HG03045 (cell line): Measurements from ENCODE around the gene PSD.

Experiments
- ATAC-seq: cut with Tn5 transposase; IDR thresholded peaks from one replicate; pipeline ENCODE4 v1.9.1; 2021; ENCODE audit warnings: mild to moderate bottlenecking, moderate library complexity; ENCODE audit not compliant: unreplicated experiment

PSD gene

DNA sequence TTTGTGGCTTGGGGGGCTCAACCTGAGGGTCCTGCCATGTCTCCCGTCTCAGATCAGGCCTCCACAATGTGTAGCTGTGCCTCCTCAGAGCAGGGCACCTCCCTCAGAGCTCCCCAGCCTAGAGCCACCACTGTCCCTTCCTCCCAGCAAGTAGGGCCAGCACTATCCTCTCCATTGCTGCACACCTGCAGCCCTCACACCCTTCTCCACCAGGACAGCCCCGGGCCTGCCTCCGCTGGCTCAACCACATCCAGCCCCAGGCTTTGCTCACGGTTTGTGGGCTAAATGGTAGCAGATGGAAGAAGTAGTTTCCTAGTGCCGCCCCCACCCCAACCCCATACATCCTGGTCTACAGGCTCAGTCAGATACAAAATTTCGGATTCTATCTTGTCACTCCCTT is 13.0 kb downstream of the PSD start:
- ATAC-seq, result no peak

DNA sequence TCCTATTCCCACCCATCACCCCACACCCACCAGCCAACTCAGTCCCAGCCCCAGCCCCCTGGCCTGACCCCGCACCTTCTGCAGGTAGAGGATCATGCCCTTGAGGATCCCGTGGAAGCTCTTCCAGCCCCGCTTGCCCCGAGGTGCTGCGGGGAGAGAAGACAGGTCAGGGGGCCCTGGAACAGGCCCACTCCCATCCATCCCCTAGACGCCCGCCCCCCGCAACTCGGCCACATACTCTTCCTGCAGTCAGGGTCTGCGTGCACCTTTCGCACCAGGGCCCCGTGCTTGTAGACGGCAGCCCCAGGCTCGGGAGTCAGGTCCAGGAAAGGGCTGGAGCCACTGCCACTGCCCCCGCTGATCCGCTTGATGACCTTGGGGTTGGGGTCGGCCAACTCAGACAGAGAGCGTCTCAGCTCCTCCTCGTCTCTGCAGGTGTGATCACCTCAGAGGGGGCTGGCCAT is 13.4 kb downstream of the PSD start:
- ATAC-seq, result no peak

DNA sequence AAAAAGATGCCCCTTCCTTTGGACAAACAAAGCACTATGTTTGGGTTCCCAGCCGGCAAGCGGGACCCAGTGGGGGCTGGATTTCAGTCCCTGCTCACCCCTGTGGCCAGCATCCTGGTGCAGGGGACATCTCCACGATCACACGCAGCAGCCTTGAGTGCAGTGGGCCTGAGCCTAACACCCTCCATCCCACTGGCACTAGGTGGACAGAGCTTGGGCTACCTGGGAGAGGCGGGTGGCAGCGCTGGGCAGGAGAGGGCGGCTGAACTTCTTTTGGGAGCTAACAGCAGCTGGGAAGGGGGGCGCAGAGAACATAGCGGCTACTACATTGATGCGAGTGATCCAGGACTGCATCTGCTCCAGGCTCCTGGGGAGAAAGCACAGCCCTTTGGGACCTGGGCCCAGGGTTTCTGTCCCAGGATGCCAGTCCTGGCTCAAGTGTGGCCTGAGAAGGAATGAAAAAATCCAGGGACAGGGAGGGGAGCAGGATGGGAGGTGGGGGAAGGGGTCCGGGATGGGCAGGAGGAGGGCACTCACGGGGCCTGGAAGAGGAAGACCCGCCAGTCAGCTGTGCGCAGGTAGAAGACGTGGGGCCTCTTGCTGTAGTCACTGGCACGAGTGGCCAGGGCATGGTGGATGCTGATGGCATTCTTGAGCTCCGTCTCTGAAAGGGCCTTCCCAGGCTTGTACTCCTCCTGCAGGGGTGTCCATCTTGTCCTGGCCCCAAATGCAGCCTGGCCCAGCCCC is 14.1 kb downstream of the PSD start:
- no peak for ATAC-seq

DNA sequence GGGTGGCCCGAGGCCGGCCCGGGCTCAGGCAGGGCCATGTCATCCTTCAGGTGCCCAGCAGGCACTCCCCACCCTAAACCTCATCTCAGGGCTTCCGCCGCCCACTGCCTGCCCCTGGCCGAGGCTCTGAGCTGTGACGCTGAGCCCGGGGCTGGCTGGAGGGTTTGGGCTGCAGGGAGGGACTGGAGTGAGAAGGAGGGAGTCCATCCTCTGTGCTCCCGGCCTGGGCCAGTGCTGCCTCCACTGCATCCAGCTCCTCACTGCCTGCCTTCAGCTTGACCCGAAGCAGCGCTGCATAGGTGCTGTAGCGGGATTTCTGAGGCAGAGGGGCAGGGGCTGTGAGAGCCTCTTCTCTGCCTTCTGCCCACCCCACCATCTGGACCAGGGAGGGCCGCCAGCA is 15.5 kb downstream of the PSD start:
- ATAC-seq, result no peak

DNA sequence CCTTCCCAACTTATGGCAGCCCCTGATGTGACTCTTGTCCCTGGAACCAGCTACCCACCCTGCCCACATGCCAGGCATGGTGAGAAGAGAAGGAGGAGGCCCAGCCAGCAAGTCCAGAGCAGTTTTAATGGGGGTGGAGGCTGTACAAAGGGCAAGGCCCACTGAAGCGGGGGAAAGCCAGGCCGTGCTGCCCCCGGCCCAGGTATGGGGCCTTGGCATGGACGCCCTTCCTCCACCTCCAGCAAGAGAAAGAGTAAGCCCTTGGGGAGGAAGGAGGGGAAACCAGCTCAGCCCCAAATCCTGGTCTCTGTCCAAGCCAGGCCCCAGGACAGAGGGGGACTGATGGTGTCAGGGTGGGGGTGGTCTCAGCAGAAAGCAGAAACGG is 16.1 kb downstream of the PSD start:
- ATAC-seq, result no peak

DNA sequence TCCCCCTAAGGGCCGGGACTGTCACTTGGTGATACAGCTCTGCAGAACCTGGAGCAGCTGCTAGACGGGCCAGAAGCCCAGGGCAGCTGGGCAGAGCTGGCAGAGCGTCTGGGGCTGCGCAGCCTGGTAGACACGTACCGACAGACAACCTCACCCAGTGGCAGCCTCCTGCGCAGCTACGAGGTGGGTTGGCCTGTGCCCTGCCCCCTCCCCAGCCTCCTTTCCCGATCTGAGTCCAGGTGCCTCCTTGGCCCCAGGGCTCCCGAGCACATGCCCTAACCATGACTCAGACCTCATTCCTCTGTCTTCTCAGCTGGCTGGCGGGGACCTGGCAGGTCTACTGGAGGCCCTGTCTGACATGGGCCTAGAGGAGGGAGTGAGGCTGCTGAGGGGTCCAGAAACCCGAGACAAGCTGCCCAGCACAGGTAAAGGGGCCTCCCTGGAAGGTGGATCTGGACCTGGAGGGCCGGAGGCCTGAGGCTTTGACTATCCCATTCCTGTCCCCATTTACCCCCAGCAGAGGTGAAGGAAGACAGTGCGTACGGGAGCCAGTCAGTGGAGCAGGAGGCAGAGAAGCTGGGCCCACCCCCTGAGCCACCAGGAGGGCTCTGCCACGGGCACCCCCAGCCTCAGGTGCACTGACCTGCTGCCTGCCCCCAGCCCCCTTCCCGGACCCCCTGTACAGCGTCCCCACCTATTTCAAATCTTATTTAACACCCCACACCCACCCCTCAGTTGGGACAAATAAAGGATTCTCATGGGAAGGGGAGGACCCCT is 16.7 kb downstream of the PSD start:
- no peak for ATAC-seq

DNA sequence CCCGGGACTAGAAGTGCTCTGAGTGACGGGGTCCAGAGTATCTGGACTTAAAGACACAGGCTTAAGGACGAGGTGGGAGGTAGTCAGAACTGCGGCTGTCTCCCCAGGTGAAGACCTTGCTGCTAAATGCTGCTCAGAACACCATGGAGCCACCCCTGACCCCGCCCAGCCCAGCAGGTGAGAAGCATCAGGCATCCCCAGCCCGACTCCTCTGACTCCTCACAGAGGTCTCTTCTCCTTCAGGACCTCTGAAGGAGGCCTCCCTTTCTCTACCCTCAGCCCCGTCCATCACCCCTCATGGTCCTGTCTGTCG is 17.3 kb downstream of the PSD start:
- ATAC-seq, result no peak

DNA sequence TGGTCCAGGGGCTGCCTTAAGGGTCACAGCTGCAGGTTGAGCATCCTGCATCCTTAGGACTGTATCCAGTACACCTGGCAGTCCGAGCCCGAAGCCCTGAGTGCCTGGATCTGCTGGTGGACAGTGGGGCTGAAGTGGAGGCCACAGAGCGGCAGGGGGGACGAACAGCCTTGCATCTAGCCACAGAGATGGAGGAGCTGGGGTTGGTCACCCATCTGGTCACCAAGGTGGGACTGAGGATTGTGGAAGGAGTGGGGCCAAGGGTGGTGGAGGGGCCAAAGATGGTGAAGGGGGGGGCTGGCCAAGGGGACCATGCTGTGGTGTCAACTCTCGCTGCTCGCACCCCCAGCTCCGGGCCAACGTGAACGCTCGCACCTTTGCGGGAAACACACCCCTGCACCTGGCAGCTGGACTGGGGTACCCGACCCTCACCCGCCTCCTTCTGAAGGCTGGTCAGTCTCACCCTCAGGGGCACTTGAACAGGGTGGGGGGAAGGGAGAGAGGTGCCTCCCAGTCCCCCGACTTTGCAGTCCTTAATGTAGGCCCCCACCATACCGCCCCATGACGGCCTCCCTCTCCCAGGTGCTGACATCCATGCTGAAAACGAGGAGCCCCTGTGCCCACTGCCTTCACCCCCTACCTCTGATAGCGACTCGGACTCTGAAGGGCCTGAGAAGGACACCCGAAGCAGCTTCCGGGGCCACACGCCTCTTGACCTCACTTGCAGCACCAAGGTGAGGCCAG is 17.8 kb downstream of the PSD start:
- ATAC-seq, result no peak

DNA sequence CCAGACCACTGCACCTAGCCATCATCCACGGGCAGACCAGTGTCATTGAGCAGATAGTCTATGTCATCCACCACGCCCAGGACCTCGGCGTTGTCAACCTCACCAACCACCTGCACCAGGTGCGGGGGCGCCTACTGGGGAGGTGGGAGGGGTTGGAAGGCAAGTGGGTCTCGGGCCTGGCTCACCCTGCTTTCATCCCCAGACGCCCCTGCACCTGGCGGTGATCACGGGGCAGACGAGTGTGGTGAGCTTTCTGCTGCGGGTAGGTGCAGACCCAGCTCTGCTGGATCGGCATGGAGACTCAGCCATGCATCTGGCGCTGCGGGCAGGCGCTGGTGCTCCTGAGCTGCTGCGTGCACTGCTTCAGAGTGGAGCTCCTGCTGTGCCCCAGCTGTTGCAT is 18.5 kb downstream of the PSD start:
- no peak for ATAC-seq

DNA sequence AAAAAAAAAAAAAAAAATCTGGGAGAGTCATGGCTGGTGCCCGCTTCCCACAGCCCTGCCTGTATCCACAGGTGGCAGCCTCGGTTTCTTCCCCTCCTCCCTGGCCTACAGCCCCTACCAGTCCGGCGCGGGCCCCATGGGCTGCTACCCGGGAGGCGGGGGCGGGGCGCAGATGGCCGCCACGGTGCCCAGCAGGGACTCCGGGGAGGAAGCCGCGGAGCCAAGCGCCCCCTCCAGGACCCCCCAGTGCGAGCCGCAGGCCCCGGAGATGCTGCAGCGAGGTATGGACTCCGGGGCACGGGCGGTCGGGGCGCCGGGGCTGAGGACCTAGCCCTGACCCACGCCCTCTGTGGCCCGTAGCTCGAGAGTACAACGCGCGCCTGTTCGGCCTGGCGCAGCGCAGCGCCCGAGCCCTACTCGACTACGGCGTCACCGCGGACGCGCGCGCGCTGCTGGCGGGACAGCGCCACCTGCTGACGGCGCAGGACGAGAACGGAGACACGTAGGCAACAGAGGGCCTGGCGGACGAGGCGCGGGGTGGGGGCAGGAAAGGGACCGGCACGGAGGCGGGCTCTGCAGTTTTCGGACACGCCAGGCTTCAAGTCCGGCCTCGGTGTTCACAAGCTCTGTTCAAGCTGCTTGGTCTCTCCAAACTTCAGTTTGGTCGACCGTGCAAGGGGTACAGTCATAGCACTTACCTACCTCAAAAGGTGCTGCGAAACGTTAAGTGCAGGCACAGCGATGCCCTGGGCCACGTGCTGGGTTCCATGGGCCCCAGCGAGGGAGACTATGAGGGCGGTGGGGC is 19.2 kb downstream of the PSD start:
- ATAC-seq, result peak; percentile 30

DNA sequence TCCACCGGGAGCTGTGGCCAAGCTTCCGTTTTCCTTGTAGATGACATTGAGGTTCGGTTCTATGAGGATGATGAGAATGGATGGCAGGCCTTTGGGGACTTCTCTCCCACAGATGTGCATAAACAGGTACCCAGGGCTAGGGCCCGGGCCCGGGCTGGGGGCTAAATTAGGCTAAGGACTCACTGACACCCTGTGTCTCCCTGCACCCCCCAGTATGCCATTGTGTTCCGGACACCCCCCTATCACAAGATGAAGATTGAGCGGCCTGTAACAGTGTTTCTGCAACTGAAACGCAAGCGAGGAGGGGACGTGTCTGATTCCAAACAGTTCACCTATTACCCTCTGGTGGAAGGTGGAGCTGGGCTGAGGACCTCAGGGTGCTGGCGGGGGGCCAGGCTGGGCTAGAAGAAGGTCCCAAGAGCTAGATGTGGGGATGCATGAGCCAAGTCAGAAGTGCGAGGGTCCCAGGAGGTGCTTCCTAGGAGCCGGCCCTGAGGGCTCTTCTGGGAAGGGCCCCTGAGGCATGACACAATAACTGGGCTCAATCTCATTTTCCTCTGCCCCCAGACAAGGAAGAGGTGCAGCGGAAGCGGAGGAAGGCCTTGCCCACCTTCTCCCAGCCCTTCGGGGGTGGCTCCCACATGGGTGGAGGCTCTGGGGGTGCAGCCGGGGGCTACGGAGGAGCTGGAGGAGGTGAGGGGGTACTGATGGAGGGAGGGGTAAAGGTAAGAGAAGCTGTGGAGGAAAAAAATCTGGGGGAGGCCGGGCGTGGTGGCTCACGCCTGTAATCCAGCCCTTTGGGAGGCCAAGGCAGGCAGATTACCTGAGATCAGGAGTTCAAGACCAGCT is 20.2 kb downstream of the PSD start:
- no peak for ATAC-seq

DNA sequence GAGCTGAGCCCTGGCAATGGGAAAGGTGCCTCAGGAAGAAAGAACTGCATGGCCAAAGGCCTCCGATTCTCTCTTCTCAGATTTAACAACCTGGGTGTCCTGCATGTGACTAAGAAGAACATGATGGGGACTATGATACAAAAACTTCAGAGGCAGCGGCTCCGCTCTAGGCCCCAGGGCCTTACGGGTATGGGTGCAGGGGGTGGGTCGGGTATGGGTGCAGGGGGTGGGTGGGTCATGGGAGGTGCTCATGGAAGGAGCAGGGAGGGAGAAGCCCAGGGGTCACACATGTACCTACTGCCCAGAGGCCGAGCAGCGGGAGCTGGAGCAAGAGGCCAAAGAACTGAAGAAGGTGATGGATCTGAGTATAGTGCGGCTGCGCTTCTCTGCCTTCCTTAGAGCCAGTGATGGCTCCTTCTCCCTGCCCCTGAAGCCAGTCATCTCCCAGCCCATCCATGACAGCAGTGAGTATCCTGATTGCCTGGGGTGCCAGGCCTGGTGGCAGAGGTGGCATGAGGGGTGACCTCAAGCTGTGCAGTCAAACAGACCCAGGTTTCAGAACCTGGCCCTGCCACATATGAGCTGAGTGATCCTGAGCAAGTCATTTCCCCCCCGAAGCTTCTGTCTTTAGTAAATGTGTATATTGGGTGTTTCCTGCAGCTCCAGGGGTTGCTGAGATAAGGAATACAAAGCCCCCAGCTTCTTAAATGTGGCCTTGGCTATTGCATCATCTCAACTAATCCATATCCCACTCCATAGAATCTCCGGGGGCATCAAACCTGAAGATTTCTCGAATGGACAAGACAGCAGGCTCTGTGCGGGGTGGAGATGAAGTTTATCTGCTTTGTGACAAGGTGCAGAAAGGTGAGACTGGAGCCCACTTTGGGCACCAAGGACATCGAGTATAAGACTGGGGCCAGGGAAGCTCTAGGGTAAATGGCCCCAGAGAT is 21.1 kb downstream of the PSD start:
- ATAC-seq, result no peak

DNA sequence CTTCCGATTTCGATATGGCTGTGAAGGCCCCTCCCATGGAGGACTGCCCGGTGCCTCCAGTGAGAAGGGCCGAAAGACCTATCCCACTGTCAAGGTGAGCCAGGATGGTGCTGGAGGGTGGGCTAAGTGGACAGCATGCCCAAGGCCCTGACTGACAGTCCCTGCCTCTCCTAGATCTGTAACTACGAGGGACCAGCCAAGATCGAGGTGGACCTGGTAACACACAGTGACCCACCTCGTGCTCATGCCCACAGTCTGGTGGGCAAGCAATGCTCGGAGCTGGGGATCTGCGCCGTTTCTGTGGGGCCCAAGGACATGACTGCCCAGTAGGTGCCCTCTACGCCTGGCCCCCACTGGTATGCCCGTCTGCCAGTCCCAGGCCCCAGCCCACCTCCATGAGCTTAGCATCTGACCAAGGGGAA is 21.8 kb downstream of the PSD start:
- no peak for ATAC-seq

DNA sequence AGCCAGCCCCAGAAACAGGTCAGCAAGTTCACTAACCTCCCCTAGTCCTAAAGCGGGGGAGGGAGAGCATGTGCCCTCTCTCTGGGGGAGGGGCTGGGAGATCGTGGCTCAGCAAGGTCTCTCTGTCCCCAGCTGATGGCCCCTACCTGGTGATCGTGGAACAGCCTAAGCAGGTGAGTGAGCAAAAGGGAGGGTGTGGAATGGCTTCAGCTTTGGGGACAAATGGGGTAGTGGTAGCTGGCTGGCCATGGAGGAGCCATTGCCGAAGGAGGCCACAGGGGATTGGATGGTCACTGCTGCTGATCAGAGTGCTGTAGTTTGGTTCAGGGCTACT is 22.3 kb downstream of the PSD start:
- ATAC-seq, result no peak

DNA sequence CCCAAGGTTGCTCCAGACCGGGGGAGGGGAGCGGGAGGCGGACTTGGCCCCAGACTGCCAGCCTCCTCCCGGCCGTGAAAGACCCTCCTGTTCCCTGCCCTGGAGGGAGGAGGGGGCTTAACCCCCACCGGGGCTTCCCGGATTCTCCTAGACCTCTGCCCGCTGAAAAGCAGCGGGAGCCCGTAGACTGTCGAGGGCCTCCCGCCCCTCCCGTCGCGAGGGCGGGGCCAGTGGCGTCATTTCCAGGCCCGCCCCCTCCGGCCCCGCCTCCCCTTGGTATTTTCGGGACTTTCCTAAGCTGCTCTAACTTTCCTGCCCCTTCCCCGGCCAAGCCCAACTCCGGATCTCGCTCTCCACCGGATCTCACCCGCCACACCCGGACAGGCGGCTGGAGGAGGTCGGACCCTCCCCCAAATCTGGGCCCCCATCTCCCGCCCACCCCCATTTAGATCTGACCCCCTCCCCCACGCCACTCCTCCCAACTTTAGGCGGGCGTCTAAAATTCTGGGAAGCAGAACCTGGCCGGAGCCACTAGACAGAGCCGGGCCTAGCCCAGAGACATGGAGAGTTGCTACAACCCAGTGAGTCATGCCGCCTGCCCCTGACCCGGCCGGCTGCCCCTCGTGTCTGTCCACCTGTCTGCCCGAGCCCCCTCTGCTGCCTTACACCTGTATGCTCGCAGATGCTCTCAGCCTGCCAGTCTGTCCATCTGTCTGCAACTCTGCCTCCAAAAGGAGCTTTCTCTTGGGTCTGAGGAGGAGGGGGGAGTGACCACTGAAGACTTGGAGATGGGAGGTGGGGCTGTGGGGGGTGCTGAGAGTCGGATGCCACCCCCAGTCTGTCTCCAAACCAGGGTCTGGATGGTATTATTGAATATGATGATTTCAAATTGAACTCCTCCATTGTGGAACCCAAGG is 22.9 kb downstream of the PSD start, which contains the start of gene NFKB2:
NFKB2 (plus strand) TSS at position 306 of the 917 bp plus-strand sequence; CDS start at position 561, 255 bp downstream.
- peak; percentile 28 for ATAC-seq

DNA sequence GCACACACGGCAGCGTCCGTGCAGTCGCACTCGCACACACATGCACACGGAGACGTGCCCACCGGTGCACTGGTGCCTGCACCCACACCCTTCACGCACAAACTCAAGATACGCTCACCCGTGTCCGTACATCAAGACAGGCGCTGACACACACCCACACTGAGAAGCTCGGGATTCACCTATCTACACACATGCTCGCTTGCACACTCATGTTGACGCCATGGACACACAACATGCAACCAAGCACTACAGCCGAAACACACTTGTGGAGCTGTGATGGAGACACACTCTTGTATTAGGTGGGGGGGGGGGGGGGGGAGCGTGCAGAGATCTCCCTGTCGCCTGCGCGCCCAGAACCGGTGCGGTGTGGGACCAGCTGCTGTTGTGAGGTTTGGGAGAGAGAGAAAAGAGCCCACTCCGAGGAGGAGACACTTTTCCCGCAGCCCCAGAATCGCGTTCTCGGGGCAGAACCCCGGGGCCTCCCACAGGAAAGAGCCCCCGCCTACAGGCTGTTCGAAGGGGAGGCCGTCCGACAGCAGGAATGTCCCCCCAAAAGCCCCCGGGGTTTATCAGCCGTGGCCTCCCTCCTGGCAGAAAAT is 23.7 kb downstream of the PSD start:
- peak; percentile 3 for ATAC-seq

DNA sequence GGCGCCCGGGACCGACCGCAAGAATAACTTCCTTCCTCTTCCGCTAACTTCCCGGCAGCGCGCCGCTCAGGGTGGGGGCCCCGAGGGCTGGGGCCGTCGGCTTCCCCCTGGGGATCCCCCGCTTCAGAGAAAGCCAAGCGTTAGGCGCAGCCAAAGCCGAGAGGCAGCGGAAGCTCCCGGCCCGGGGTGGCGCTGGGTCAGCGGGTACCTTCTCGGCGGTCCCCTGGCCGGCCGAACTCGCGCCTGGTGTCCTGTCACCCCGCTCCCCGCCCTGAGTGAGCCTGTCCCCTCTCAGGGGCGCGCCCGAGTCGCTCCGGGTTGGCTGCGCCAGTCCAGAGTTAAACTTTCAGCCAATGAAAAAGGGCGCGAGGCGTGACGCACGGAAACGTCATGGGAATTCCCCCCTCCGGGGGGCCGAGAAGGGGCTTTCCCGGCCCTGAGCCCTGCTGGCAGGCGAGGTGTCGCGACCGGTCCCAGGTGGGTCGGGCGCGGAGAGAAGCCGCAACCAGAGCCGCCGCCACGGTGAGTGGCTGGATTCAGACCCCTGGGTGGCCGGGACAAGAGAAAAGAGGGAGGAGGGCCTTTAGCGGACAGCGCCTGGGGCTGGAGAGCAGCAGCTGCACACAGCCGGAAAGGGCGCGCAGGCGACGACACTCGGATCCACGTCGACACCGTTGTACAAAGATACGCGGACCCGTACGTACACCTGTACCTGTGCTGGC is 24.3 kb downstream of the PSD start:
- ATAC-seq, result peak; percentile 81
